BLaER1 (cell line): ENCODE measurements around the gene NR4A3.

Experiments used
- H3K27ac ChIP-seq: shearing (Covaris generic); formaldehyde crosslinking; 2 replicates; pipeline ENCODE4 v1.8.1; 2022
- H3K27me3 ChIP-seq: shearing (Covaris generic); formaldehyde crosslinking; 2 replicates; pipeline ENCODE4 v1.8.1; 2022
- H3K36me3 ChIP-seq: shearing (Covaris generic); formaldehyde crosslinking; 2 replicates; pipeline ENCODE4 v1.8.1; 2022
- H3K4me1 ChIP-seq: shearing (Covaris generic); formaldehyde crosslinking; 2 replicates; pipeline ENCODE4 v1.8.1; 2022
- H3K4me2 ChIP-seq: shearing (Covaris generic); formaldehyde crosslinking; 2 replicates; pipeline ENCODE4 v1.8.1; 2022
- H3K4me3 ChIP-seq: shearing (Covaris generic); formaldehyde crosslinking; 2 replicates; pipeline ENCODE4 v1.8.1; 2022
- H3K9ac ChIP-seq: shearing (Covaris generic); formaldehyde crosslinking; 2 replicates; pipeline ENCODE4 v1.8.1; 2022
- H3K9me3 ChIP-seq: shearing (Covaris generic); formaldehyde crosslinking; 2 replicates; pipeline ENCODE4 v1.8.1; 2022
- H4K20me1 ChIP-seq: shearing (Covaris generic); formaldehyde crosslinking; 2 replicates; pipeline ENCODE4 v1.8.1; 2022
- Cebpa-rat ChIP-seq: shearing (Covaris generic); IDR thresholded peaks from 2 replicates; pipeline ENCODE4 v1.8.1; 2022

Gene NR4A3

GRCh38 chr9:99894826-99895225, 73.1 kb downstream of the NR4A3 start:
- Histone ChIP-seq H3K27me3 (no peaks in the 10 kb centered on the region), H3K4me1 (no peaks in the 10 kb centered on the region), H3K4me3 (no peak overlapping the region), H3K36me3 (no peaks in the 10 kb centered on the region), H3K27ac (no peak overlapping the region), H4K20me1 (no peaks in the 10 kb centered on the region), H3K4me2 (no peak overlapping the region), H3K9ac (no peak overlapping the region), H3K9me3 (no peaks in the 10 kb centered on the region)
- TF ChIP-seq Cebpa-rat, result no peak

- Histone ChIP-seq H3K4me2 (no peak overlapping the region), H3K27me3 (no peaks in the 10 kb centered on the region), H3K9ac (no peak overlapping the region), H3K27ac (no peak overlapping the region), H3K36me3 (no peaks in the 10 kb centered on the region), H3K9me3 (no peaks in the 10 kb centered on the region), H3K4me3 (no peak overlapping the region), H4K20me1 (no peaks in the 10 kb centered on the region), H3K4me1 (no peaks in the 10 kb centered on the region)
- TF ChIP-seq Cebpa-rat, result no peak
These were observed 73.8 kb downstream of the NR4A3 start for GRCh38 chr9:99895510-99895909.

DNA sequence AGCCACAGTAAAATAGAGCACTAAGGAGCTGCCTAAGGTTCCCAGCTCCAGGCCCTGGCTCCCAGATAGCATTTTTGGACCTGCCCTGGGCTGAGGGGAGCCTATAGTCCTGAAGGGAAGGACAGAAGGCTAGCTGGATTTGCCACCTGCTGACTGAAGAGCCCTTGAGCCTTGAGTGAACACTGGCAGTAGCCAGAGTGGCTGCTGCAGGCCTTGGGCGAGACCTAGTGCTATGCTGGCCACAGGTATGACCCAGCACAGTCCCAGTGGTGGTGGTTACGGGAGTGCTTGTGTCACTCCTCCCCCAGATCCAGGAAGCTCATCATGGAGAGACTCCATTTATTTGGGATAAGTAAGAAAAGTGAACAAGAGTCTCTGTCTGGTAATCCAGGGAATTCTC, 74.4 kb downstream of the NR4A3 start:
- no peaks in the 10 kb centered on the region for H3K4me1 ChIP-seq
- no peaks in the 10 kb centered on the region for H3K36me3 ChIP-seq
- no peak overlapping the region for H3K4me2 ChIP-seq
- no peak overlapping the region for H3K9ac ChIP-seq
- no peak overlapping the region for H3K27ac ChIP-seq
- H4K20me1 ChIP-seq, result no peaks in the 10 kb centered on the region
- H3K27me3 ChIP-seq, result no peaks in the 10 kb centered on the region
- no peaks in the 10 kb centered on the region for H3K9me3 ChIP-seq
- H3K4me3 ChIP-seq, result no peak overlapping the region
- no peak for TF ChIP-seq Cebpa-rat

GRCh38 chr9:99903393-99903792, 81.7 kb downstream of the NR4A3 start:
- H3K9ac ChIP-seq, result no peak overlapping the region
- H3K27ac ChIP-seq, result no peak overlapping the region
- H3K4me2 ChIP-seq, result no peak overlapping the region
- peaks cover 21% of the 10 kb centered on the region for H3K4me1 ChIP-seq
- peaks cover 4% of the 10 kb centered on the region; the same call in 1 of the 2 replicates for H4K20me1 ChIP-seq
- H3K27me3 ChIP-seq, result no peaks in the 10 kb centered on the region
- no peaks in the 10 kb centered on the region for H3K9me3 ChIP-seq
- H3K4me3 ChIP-seq, result no peak overlapping the region
- H3K36me3 ChIP-seq, result no peaks in the 10 kb centered on the region
- TF ChIP-seq Cebpa-rat, result no peak

GRCh38 chr9:99905833-99906402, 84.2 kb downstream of the NR4A3 start:
- Histone ChIP-seq H4K20me1 (peaks cover 9% of the 10 kb centered on the region; the same call in 1 of the 2 replicates), H3K4me3 (peak overlapping the region; percentile 79), H3K36me3 (peaks cover 2% of the 10 kb centered on the region; the same call in 1 of the 2 replicates), H3K4me1 (peaks cover 23% of the 10 kb centered on the region), H3K9ac (no peak overlapping the region), H3K4me2 (peak overlapping the region; percentile 89), H3K9me3 (no peaks in the 10 kb centered on the region), H3K27ac (no peak overlapping the region), H3K27me3 (no peaks in the 10 kb centered on the region)
- no peak for TF ChIP-seq Cebpa-rat

DNA sequence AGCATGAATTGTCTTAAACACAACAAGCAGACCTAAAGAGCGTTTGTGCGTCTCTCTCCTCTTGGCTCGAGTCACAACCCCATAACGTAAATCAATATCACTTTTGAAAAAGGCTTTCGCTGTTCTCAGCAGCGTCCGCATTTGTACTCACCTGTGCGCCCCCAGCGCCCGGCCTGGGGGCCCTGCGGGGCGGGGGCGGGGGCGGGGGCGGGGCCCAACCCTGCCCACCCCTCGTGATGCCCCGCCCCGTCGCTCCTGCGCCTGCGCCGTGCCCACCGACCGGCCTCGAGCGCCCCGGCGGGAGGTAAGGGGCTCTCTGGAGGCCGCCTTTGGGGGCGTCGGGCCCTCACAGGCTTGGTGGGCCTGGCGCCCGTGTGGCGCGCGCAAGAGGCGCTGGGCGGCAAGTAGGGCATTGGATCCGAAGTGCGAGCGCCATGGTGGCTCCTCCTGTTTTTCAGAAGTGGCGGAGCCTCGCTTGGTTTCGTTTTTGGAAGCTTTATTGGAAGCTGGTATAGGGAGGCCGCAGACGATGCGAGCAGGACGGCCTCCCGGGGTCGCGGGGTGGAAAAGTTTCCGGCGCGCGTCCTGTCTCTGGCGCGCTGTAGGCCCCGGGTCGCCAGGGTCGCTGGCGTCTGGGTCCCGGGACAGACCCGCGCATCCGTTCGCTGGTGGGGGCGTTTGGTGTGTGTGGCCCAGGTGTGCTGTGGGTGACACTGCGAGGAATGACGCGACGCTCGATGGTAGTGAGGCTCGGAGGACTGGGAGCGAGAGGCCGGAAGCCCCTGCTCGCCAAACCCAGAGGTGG, 84.9 kb downstream of the NR4A3 start, which contains the start of gene STX17:
Gene STX17 (plus strand): TSS at position 252 of the 805 bp plus-strand sequence. CDS start 8,586 bp downstream, outside the sequence.
- Histone ChIP-seq H3K9ac (peak within 1 kb of the TSS; percentile 88), H3K36me3 (peaks cover 8% of the 10 kb centered on the region; the same call in 1 of the 2 replicates), H3K4me2 (peak within 1 kb of the TSS; percentile 91), H3K27ac (peak within 1 kb of the TSS; percentile 87), H3K4me1 (peaks cover 23% of the 10 kb centered on the region), H4K20me1 (peaks cover 9% of the 10 kb centered on the region; the same call in 1 of the 2 replicates), H3K9me3 (no peaks in the 10 kb centered on the region), H3K27me3 (no peaks in the 10 kb centered on the region), H3K4me3 (peak within 1 kb of the TSS; percentile 79)
- no peak for TF ChIP-seq Cebpa-rat

DNA sequence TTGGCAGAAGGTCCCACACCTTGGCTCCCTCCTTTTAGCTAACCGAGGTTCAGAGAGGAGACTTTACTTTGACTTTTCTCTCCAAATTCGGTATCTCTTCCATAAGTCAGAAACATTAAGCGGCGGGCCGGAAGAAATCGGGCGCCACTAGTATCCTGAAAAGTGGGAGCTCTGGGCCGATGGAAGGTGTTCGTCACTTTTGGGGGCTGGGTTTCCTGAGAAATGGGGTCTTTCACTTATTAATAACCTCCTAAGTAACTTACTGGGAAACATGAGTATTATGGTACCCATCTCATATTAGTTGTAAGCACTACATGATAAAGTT, 85.5 kb downstream of the NR4A3 start:
- H3K27ac ChIP-seq, result peak overlapping the region; percentile 87

DNA sequence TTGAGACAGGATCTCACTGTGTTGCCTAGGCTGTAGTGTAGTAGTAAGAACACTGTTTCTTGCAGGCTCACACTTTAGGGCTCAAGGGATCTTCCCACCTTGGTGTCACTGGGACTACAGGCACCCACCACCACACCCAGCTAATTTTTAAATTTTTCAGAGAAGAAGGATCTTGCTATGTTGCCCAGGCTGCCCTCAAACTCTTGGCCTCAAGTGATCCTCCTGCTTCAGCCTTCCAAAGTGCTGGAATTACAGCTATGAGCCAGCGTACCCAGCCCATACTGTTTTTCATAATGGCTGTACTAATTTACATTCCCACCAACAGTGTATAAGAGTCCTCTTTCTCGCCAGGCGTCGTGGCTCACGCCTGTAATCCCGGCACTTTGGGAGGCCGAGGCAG, 89.9 kb downstream of the NR4A3 start:
- H3K9me3 ChIP-seq, result no peaks in the 10 kb centered on the region
- H3K4me3 ChIP-seq, result no peak overlapping the region
- no peak for TF ChIP-seq Cebpa-rat
- no peaks in the 10 kb centered on the region for H3K27me3 ChIP-seq
- H3K9ac ChIP-seq, result no peak overlapping the region
- no peak overlapping the region for H3K4me2 ChIP-seq
- H3K36me3 ChIP-seq, result peaks cover 27% of the 10 kb centered on the region
- H3K27ac ChIP-seq, result no peak overlapping the region
- H3K4me1 ChIP-seq, result peaks cover 15% of the 10 kb centered on the region
- peaks cover 9% of the 10 kb centered on the region; the same call in 1 of the 2 replicates for H4K20me1 ChIP-seq

More for the DNA sequence above, 85.5 kb downstream of the NR4A3 start:
- Histone ChIP-seq H3K4me3 (peak overlapping the region; percentile 79), H3K36me3 (peaks cover 13% of the 10 kb centered on the region; the same call in 1 of the 2 replicates), H3K4me1 (peaks cover 23% of the 10 kb centered on the region), H3K4me2 (peak overlapping the region; percentile 91), H3K9me3 (no peaks in the 10 kb centered on the region), H4K20me1 (peaks cover 9% of the 10 kb centered on the region; the same call in 1 of the 2 replicates), H3K27me3 (no peaks in the 10 kb centered on the region), H3K9ac (peak overlapping the region; percentile 88)
- no peak for TF ChIP-seq Cebpa-rat
